Upper lobe of left lung (tissue), 6 donors: ENCODE data around the gene MYBPH. TPM values are rescaled to one million over a fixed set of nuclear protein-coding genes. Genes with fewer than 3 reads are reported as not detected.

Experiments
- ATAC-seq, 2 donors: fragments of 200-7000 bp; cut with Tn5 transposase; one replicate each; pipeline ENCODE4 v1.9.1; 2022; ENCODE audit warnings: mild to moderate bottlenecking in 2 of 2, moderate library complexity in 2 of 2; ENCODE audit not compliant: low FRiP score in 2 of 2
- DNase-seq, 2 donors: peaks; one replicate each; pipeline ENCODE4 v3.0.0-alpha.2; 2019 to 2020
- H3K27ac ChIP-seq, 4 donors: fragments of 200-600 bp; sonication (generic); one replicate each; pipeline ENCODE4 v1.5.1; 2016 to 2019
- H3K27me3 ChIP-seq, 4 donors: fragments of 200-600 bp; sonication (generic); one replicate each; pipeline ENCODE4 v1.5.1; 2017 to 2019
- H3K36me3 ChIP-seq, 4 donors: fragments of 200-600 bp; sonication (generic); one replicate each; pipeline ENCODE4 v1.5.1; 2016 to 2019
- H3K4me1 ChIP-seq, 4 donors: fragments of 200-600 bp; sonication (generic); one replicate each; pipeline ENCODE4 v1.5.1; 2018 to 2019
- H3K4me3 ChIP-seq, 4 donors: fragments of 200-600 bp; sonication (generic); one replicate each; pipeline ENCODE4 v1.5.1; 2017 to 2019; ENCODE audit warnings: mild to moderate bottlenecking in 2 of 4, moderate library complexity in 1 of 4
- H3K9me3 ChIP-seq, 4 donors: fragments of 200-600 bp; sonication (generic); one replicate each; pipeline ENCODE4 v1.5.1; 2018 to 2019
- CTCF ChIP-seq, 6 experiments: fragments of 450-650 bp in 4 of 6; fragments of 200-600 bp in 2 of 6; sonication (generic) in 2 of 6; IDR thresholded peaks; one replicate each; pipeline ENCODE4 v1.5.1; 2016 to 2019; ENCODE audit warnings: antibody characterized with exemption in 6 of 6
- EP300 ChIP-seq, 4 donors: sonication (generic); formaldehyde crosslinking; IDR thresholded peaks; one replicate each; pipeline ENCODE4 v1.5.1; 2017; ENCODE audit warnings: antibody characterized with exemption in 4 of 4, control low read depth in 2 of 4
- POLR2A ChIP-seq, 4 donors: fragments of 450-650 bp; IDR thresholded peaks; one replicate each; pipeline ENCODE4 v1.5.1; 2016 to 2017; ENCODE audit warnings: antibody characterized with exemption in 4 of 4, mild to moderate bottlenecking in 2 of 4
- POLR2AphosphoS5 ChIP-seq, 2 donors: sonication (generic); formaldehyde crosslinking; IDR thresholded peaks; one replicate each; pipeline ENCODE4 v1.5.1; 2017; ENCODE audit warnings: antibody characterized with exemption in 2 of 2
- WGBS, 2 donors: methylation state at CpG; one replicate each; pipeline ENCODE4 v1.1.5; 2017 to 2018; 5-methylcytosine and 5-hydroxymethylcytosine counted together
- total RNA-seq, 6 donors: library from RNA; depleted of rRNA in 4 of 6; stranded (reverse); fragments of >200 nt in 4 of 6; gene quantifications; one replicate each; pipeline versions ENCODE4 v1.1.0 to v1.2.1, GENCODE V29; 2016 to 2021
- donor health status: DM: no; HTN: no; CAD: no; lungs with moderate emphysema.
- donor health status: DM: no; HTN: yes; CAD: no; lungs with severe emphysema.

The MYBPH gene
- total RNA-seq, 6 donors from 2014 or later: 0.13 to 0.39 (median 0.15) TPM; not detected in 3

- Histone ChIP-seq H3K4me1 (peaks cover 3 to 19% (median 16%) of the 10 kb centered on the region in 4 donors), H3K4me3 (no peak overlapping the region), H3K9me3 (no peaks in the 10 kb centered on the region), H3K36me3 (peaks cover 0 to 5% (median 0%) of the 10 kb centered on the region in 4 donors), H3K27me3 (no peaks in the 10 kb centered on the region), H3K27ac (no peak overlapping the region)
- no peak for TF ChIP-seq POLR2A (IDR thresholded peaks at IDR 0.05)
- no peak for TF ChIP-seq EP300 (IDR thresholded peaks at IDR 0.05)
- TF ChIP-seq POLR2AphosphoS5 (IDR thresholded peaks at IDR 0.05): peak in 1 of 2 donors; percentile 19
- TF ChIP-seq CTCF (IDR thresholded peaks at IDR 0.05): no peak
- no peak for ATAC-seq
- WGBS, 2 donors: 88 to 97% methylated on average over 9 of the region's 9 CpGs
- no peak for DNase-seq
Measured at GRCh38 chr1:203176273-203177035, 828 bp upstream of the MYBPH start.

GRCh38 chr1:203175827-203176241, 208 bp upstream of the MYBPH start:
- H3K9me3 ChIP-seq: no peaks in the 10 kb centered on the region
- TF ChIP-seq EP300 (IDR thresholded peaks at IDR 0.05) (no peak), CTCF (IDR thresholded peaks at IDR 0.05) (no peak), POLR2AphosphoS5 (IDR thresholded peaks at IDR 0.05) (peak in 1 of 2 donors; percentile 37), POLR2A (IDR thresholded peaks at IDR 0.05) (no peak)
- H3K36me3 ChIP-seq: peaks cover 0 to 5% (median 0%) of the 10 kb centered on the region in 4 donors
- no peaks in the 10 kb centered on the region for H3K27me3 ChIP-seq
- ATAC-seq (peak in 1 of 2 donors; percentile 49), DNase-seq (peak in 1 of 2 donors; percentile 59)
- H3K4me1 ChIP-seq: peaks cover 3 to 19% (median 16%) of the 10 kb centered on the region in 4 donors
- H3K4me3 ChIP-seq: no peak overlapping the region
- no peak overlapping the region for H3K27ac ChIP-seq
- 48 to 52% methylated on average over 9 of the region's 9 CpGs for WGBS, 2 donors

GRCh38 chr1:203174324-203174985, 1.2 kb downstream of the MYBPH start:
- no peak for TF ChIP-seq POLR2A (IDR thresholded peaks at IDR 0.05)
- no peak for TF ChIP-seq POLR2AphosphoS5 (IDR thresholded peaks at IDR 0.05)
- no peak for TF ChIP-seq EP300 (IDR thresholded peaks at IDR 0.05)
- TF ChIP-seq CTCF (IDR thresholded peaks at IDR 0.05): no peak
- 90 to 94% methylated on average over 2 to 12 of the region's 12 CpGs for WGBS, 2 donors
- DNase-seq (peak in 1 of 2 donors; percentile 66), ATAC-seq (no peak)
- H3K4me3 ChIP-seq: no peak overlapping the region
- no peak overlapping the region for H3K27ac ChIP-seq
- H3K4me1 ChIP-seq: peaks cover 3 to 19% (median 16%) of the 10 kb centered on the region in 4 donors
- H3K9me3 ChIP-seq: no peaks in the 10 kb centered on the region
- H3K36me3 ChIP-seq: no peaks in the 10 kb centered on the region
- no peaks in the 10 kb centered on the region for H3K27me3 ChIP-seq

- no peaks in the 10 kb centered on the region for H3K9me3 ChIP-seq
- H3K36me3 ChIP-seq: no peaks in the 10 kb centered on the region
- peaks cover 3 to 19% (median 16%) of the 10 kb centered on the region in 4 donors for H3K4me1 ChIP-seq
- DNase-seq (no peak), ATAC-seq (no peak)
- H3K27ac ChIP-seq: no peak overlapping the region
- no peaks in the 10 kb centered on the region for H3K27me3 ChIP-seq
- TF ChIP-seq POLR2A (IDR thresholded peaks at IDR 0.05) (no peak), CTCF (IDR thresholded peaks at IDR 0.05) (no peak), POLR2AphosphoS5 (IDR thresholded peaks at IDR 0.05) (no peak), EP300 (IDR thresholded peaks at IDR 0.05) (no peak)
- no peak overlapping the region for H3K4me3 ChIP-seq
- WGBS, 2 donors: 90 to 100% methylated on average over 5 of the region's 5 CpGs
Measured at GRCh38 chr1:203173566-203173965, 2.1 kb downstream of the MYBPH start.
